Neural crest cell (in vitro differentiated cells): Measurements from ENCODE around the gene CHID1. TPM values are rescaled to one million over a fixed set of nuclear protein-coding genes. Genes with fewer than 3 reads are reported as not detected.

Source experiments
- DNase-seq: peaks from one replicate; pipeline ENCODE4 v3.0.0; 2021; ENCODE audit warnings: low read depth, mixed read lengths, low spot score
- H3K27ac Mint-ChIP-seq: one replicate; pipeline ENCODE4 v1.8.0; 2021; ENCODE audit warnings: mild to moderate bottlenecking, mixed read lengths; ENCODE audit not compliant: unreplicated experiment
- H3K27me3 Mint-ChIP-seq: 2 replicates; pipeline ENCODE4 v1.8.0; 2021; ENCODE audit warnings: low read depth, mild to moderate bottlenecking, mixed read lengths
- H3K36me3 Mint-ChIP-seq: 2 replicates; pipeline ENCODE4 v1.8.0; 2021; ENCODE audit warnings: low read depth, mild to moderate bottlenecking, mixed read lengths
- H3K4me1 Mint-ChIP-seq: 2 replicates; pipeline ENCODE4 v1.8.0; 2021; ENCODE audit warnings: mixed read lengths
- H3K4me3 Mint-ChIP-seq: one replicate; pipeline ENCODE4 v1.8.0; 2021; ENCODE audit warnings: mild to moderate bottlenecking, mixed read lengths
- H3K9me3 Mint-ChIP-seq: 2 replicates; pipeline ENCODE4 v1.8.0; 2021; ENCODE audit warnings: mixed read lengths
- total RNA-seq: library from RNA; stranded (reverse); gene quantifications from 2 replicates; pipeline ENCODE4 v1.2.1, GENCODE V29; 2021
- TF ChIP-seq, protein P1 (sequence below): fragments of 200-600 bp; sonication (generic); conservative IDR thresholded peaks from 2 replicates; pipeline ENCODE4 v1.5.0; 2021; ENCODE audit warnings: antibody characterized with exemption, mild to moderate bottlenecking

CHID1 gene
- total RNA-seq, 1 donor from 2014 or later: 82.4 TPM

DNA sequence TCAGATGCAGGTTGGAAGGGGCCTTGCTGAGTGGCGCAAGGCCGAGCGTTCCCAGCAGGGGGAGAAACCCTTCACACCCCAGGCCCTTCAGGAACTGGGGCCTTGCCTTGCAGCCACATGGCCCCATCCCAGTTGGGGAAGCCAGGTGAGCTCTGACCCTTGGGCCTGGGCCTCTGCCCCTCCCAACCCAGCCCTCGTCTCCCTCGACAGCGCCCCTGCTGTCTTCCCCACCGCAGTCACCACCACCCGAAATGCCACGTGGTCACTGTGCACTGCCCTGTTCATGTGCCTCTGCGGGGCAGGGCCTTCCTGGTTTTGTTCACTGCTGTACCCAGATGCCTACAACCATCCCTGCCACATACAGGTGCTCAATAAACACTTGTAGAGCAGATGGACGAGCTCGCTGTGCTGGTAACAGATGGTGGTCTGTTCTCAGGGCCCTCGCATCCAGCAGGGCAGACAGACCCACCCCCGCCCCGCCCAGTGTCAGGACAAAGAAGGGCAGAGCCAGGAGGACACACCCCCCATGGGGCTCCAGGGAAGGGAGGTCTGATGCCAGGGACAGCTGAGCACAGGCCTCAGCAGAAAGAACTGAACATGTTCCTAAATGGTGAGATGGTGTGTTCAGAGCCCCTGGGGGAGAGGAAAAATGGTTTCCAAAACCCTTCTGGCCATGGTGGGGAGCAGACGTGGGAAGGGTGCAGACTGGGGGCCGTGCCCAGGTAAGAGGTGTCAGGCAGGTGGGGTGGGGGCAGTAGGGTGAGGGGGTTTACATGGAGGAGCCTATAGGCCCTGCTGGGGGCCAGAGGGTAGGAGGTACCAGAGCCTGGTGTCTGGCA lies 72.0 kb downstream of the CHID1 start:
- no peak overlapping the region for H3K27ac Mint-ChIP-seq
- peak overlapping the region; percentile 75 for H3K4me3 Mint-ChIP-seq
- H3K27me3 Mint-ChIP-seq: peaks cover 7% of the 10 kb centered on the region
- no peak for DNase-seq
- TF ChIP-seq, protein P1, sequence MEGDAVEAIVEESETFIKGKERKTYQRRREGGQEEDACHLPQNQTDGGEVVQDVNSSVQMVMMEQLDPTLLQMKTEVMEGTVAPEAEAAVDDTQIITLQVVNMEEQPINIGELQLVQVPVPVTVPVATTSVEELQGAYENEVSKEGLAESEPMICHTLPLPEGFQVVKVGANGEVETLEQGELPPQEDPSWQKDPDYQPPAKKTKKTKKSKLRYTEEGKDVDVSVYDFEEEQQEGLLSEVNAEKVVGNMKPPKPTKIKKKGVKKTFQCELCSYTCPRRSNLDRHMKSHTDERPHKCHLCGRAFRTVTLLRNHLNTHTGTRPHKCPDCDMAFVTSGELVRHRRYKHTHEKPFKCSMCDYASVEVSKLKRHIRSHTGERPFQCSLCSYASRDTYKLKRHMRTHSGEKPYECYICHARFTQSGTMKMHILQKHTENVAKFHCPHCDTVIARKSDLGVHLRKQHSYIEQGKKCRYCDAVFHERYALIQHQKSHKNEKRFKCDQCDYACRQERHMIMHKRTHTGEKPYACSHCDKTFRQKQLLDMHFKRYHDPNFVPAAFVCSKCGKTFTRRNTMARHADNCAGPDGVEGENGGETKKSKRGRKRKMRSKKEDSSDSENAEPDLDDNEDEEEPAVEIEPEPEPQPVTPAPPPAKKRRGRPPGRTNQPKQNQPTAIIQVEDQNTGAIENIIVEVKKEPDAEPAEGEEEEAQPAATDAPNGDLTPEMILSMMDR: peak; percentile 39
- peaks cover 5% of the 10 kb centered on the region for H3K36me3 Mint-ChIP-seq
- H3K9me3 Mint-ChIP-seq: no peaks in the 10 kb centered on the region
- H3K4me1 Mint-ChIP-seq: peaks cover 18% of the 10 kb centered on the region

DNA sequence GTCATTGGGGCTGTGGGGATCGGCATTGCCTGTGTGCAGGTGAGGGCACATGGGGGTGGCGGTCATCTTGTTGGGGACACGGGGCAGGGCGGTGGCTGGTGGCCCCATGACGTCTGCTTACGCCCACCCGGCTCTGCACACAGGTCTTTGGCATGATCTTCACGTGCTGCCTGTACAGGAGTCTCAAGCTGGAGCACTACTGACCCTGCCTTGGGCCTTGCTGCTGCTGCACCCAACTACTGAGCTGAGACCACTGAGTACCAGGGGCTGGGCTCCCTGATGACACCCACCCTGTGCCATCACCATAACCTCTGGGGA lies 72.7 kb downstream of the CHID1 start:
- Mint-ChIP-seq H3K9me3 (no peaks in the 10 kb centered on the region), H3K4me3 (peak overlapping the region; percentile 75), H3K27ac (no peak overlapping the region), H3K36me3 (peaks cover 5% of the 10 kb centered on the region), H3K27me3 (peaks cover 3% of the 10 kb centered on the region), H3K4me1 (peaks cover 19% of the 10 kb centered on the region)
- no peak for DNase-seq
- TF ChIP-seq, protein P1: no peak

DNA sequence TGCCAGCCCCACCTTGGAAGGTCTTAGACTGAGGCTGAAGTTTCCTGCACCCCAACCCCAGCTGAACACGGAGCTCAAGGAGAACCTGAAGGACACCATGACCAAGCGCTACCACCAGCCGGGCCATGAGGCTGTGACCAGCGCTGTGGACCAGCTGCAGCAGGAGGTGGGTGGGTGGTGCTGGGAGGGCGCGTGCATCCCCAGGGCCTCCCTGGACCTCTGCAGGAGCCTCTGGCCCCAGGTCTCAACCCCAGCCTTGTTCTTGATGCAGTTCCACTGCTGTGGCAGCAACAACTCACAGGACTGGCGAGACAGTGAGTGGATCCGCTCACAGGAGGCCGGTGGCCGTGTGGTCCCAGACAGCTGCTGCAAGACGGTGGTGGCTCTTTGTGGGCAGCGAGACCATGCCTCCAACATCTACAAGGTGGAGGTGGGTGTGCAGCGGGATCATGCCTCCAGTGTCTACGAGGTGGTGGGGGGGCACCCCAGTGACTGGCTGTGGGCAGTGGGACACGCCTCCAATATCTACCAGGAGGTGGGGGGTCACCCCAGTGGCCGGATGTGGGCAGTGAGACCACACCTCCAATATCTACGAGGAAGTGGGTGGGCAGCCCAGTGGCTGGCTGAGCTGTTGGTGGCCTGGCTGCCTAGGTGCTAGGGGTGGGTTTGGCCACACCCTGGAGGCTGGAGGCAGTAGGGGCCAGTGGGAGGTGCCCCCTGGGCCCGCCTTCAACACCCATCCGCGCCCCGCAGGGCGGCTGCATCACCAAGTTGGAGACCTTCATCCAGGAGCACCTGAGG lies 73.2 kb downstream of the CHID1 start:
- H3K27ac Mint-ChIP-seq: no peak overlapping the region
- H3K27me3 Mint-ChIP-seq: peaks cover 4% of the 10 kb centered on the region
- peaks cover 19% of the 10 kb centered on the region for H3K4me1 Mint-ChIP-seq
- TF ChIP-seq, protein P1: no peak
- no peak for DNase-seq
- peaks cover 5% of the 10 kb centered on the region for H3K36me3 Mint-ChIP-seq
- H3K4me3 Mint-ChIP-seq: peak overlapping the region; percentile 64
- H3K9me3 Mint-ChIP-seq: no peaks in the 10 kb centered on the region

DNA sequence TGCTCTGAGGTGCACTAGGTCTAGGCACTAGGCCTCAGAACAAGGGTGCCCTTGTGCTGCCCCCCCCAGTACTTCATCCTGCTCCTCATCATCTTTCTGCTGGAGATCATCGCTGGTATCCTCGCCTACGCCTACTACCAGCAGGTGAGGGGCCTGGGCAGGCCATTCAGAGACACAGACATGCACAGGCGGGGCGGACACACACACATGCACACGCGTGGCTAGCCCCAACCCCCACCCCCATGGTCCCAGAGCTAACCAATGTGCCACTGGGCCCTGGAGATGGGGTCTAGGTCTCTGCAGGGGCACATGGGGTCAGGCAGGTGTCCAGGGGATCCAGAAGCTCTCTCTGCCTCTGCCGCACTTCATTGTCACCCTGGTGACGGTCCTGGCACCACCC lies 73.9 kb downstream of the CHID1 start:
- Mint-ChIP-seq H3K36me3 (peaks cover 5% of the 10 kb centered on the region), H3K27me3 (peaks cover 11% of the 10 kb centered on the region), H3K27ac (no peak overlapping the region), H3K4me3 (peak overlapping the region; percentile 12), H3K4me1 (peaks cover 19% of the 10 kb centered on the region), H3K9me3 (no peaks in the 10 kb centered on the region)
- TF ChIP-seq, protein P1: no peak
- DNase-seq: no peak

DNA sequence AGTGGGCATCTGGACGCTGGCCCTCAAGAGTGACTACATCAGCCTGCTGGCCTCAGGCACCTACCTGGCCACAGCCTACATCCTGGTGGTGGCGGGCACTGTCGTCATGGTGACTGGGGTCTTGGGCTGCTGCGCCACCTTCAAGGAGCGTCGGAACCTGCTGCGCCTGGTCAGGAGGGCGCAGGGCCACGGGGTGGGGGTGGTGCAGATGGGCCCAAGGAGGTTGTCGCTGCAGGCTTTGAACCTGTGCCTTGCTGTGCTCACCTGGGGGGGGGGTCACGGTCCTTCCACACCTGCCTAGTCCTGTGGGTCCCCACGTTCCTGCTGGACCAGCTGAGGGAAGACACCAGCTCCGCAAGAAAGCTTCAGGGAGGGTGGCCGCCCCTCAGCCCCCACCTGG lies 74.3 kb downstream of the CHID1 start:
- Mint-ChIP-seq H3K36me3 (peaks cover 5% of the 10 kb centered on the region), H3K9me3 (no peaks in the 10 kb centered on the region), H3K27me3 (peaks cover 15% of the 10 kb centered on the region), H3K27ac (no peak overlapping the region), H3K4me1 (peaks cover 17% of the 10 kb centered on the region), H3K4me3 (peak overlapping the region; percentile 12)
- TF ChIP-seq, protein P1: no peak
- no peak for DNase-seq
